Endothelial cell of umbilical vein (primary cell): ENCODE measurements around the gene UEVLD. TPM values are rescaled to one million over a fixed set of nuclear protein-coding genes. Genes with fewer than 3 reads are reported as not detected.

Source experiments
- BruUV-seq: library from RNA; stranded (reverse); fragments of 400-500 nt; replicated peaks from 2 replicates; lab custom pipeline; 2021; lab: Mats Ljungman, UMichigan
- CTCF ChIA-PET: fragments of 300-600, 350-600 bp; sonication (Branson Sonifier 250); formaldehyde crosslinking; loops from one replicate; lab custom pipeline; 2021; ENCODE audit warnings: antibody characterized with exemption, inconsistent platforms; lab: Charles Lee
- POLR2A ChIA-PET: fragments of 300-600, 350-600 bp; sonication (Branson Sonifier 250); formaldehyde crosslinking; loops from one replicate; lab custom pipeline; 2021; ENCODE audit warnings: antibody characterized with exemption, inconsistent platforms; lab: Charles Lee
- DNase-seq: peaks from one replicate; pipeline ENCODE4 v3.0.0-alpha.2; 2011; ENCODE audit warnings: low read depth, low spot score
- FAIRE-seq: peaks from 2 replicates; lab custom pipeline; 2011; peaks lifted over from hg19 to GRCh38; lab: Jason Lieb, UNC
- H2AFZ ChIP-seq: 2 replicates; pipeline ENCODE4 v1.6.0; 2012; ENCODE audit warnings: low read depth, low read length, control low read depth, inconsistent platforms
- H3K27ac ChIP-seq: 2 replicates; pipeline ENCODE4 v1.5.1; 2011; ENCODE audit warnings: low read depth, mild to moderate bottlenecking, control low read depth, low read length, moderate library complexity; ENCODE audit not compliant: insufficient read depth
- H3K27me3 ChIP-seq, 2 experiments: 2 replicates each; pipeline versions ENCODE4 v1.6.0 to v1.6.1; 2011; ENCODE audit warnings: low read length in 2 of 2, mixed read lengths in 1 of 2; ENCODE audit not compliant: control insufficient read depth in 2 of 2, insufficient read depth in 2 of 2
- H3K36me3 ChIP-seq, 2 experiments: 2 replicates in 1 of 2; 3 replicates in 1 of 2; pipeline ENCODE4 v1.5.1; 2011; ENCODE audit warnings: low read length in 2 of 2, mild to moderate bottlenecking in 1 of 2, moderate library complexity in 1 of 2; ENCODE audit not compliant: control insufficient read depth in 2 of 2, insufficient read depth in 2 of 2; ENCODE audit errors: extremely low read depth in 1 of 2
- H3K4me1 ChIP-seq: 3 replicates; pipeline ENCODE4 v1.5.1; 2011; ENCODE audit warnings: mild to moderate bottlenecking, low read length; ENCODE audit not compliant: control insufficient read depth, insufficient read depth; ENCODE audit errors: extremely low read depth
- H3K4me2 ChIP-seq: 2 replicates; pipeline ENCODE4 v1.6.1; 2011; ENCODE audit warnings: low read length, control low read depth, mixed read lengths; ENCODE audit not compliant: insufficient read depth
- H3K4me3 ChIP-seq, 3 experiments: fragments of 200-600 bp in 1 of 3; sonication (generic), shearing (Covaris generic) in 1 of 3; replicated peaks in 1 of 3; 2 replicates each; pipeline ENCODE4 v1.5.1; 2011 to 2016; ENCODE audit warnings: control low read depth in 3 of 3, low read length in 3 of 3, mild to moderate bottlenecking in 2 of 3, inconsistent platforms in 1 of 3, low read depth in 1 of 3, moderate library complexity in 1 of 3; ENCODE audit not compliant: insufficient read depth in 1 of 3
- H3K79me2 ChIP-seq: 2 replicates; pipeline ENCODE4 v1.6.0; 2012; ENCODE audit warnings: low read length, inconsistent platforms; ENCODE audit not compliant: control insufficient read depth, insufficient read depth
- H3K9ac ChIP-seq: replicated peaks from 2 replicates; pipeline ENCODE3; 2011; ENCODE audit warnings: low read length, control low read depth; ENCODE audit not compliant: insufficient read depth; ENCODE audit errors: extremely low read depth
- H3K9me1 ChIP-seq: replicated peaks from 3 replicates; pipeline ENCODE4 v1.6.0; 2011; ENCODE audit warnings: mild to moderate bottlenecking, low read length; ENCODE audit not compliant: control insufficient read depth, insufficient read depth; ENCODE audit errors: extremely low read depth
- H3K9me3 ChIP-seq: replicated peaks from 2 replicates; pipeline ENCODE4 v1.5.1; 2012; ENCODE audit warnings: low read length, inconsistent platforms; ENCODE audit not compliant: control insufficient read depth, insufficient read depth
- H4K20me1 ChIP-seq: replicated peaks from 2 replicates; pipeline ENCODE3; 2011; ENCODE audit warnings: mild to moderate bottlenecking, low read length; ENCODE audit not compliant: control insufficient read depth, insufficient read depth; ENCODE audit errors: extremely low read depth
- EZH2 ChIP-seq: IDR thresholded peaks from 2 replicates; pipeline ENCODE4 v1.6.1; 2012; ENCODE audit warnings: borderline replicate concordance, low read depth, mild to moderate bottlenecking, moderate library complexity, low read length, inconsistent platforms; ENCODE audit not compliant: severe bottlenecking
- FOS ChIP-seq: IDR thresholded peaks from 2 replicates; pipeline ENCODE4 v1.6.1; 2011; ENCODE audit warnings: mild to moderate bottlenecking, low read length, moderate library complexity, borderline replicate concordance; ENCODE audit not compliant: insufficient read depth
- GATA2 ChIP-seq: IDR thresholded peaks from 2 replicates; pipeline ENCODE4 v1.7.0; 2011; ENCODE audit warnings: low read depth, mild to moderate bottlenecking, moderate library complexity, mixed read lengths, low read length; ENCODE audit not compliant: insufficient read length, insufficient read depth
- JUN ChIP-seq: IDR thresholded peaks from 2 replicates; pipeline ENCODE4 v1.6.1; 2011; ENCODE audit warnings: borderline replicate concordance, low read depth; ENCODE audit not compliant: insufficient read length, insufficient read depth
- MYC ChIP-seq: IDR thresholded peaks from one replicate; pipeline ENCODE4 v1.6.1; 2011; ENCODE audit warnings: mild to moderate bottlenecking, low read depth, low read length
- POLR2A ChIP-seq: IDR thresholded peaks from 2 replicates; pipeline ENCODE4 v1.6.1; 2012; ENCODE audit warnings: low read depth, mild to moderate bottlenecking, control low read depth, low read length
- POLR2AphosphoS5 ChIP-seq: IDR thresholded peaks from 2 replicates; pipeline ENCODE4 v1.6.1; 2012; ENCODE audit warnings: low read depth, mild to moderate bottlenecking, control low read depth, low read length, moderate library complexity; ENCODE audit not compliant: insufficient read depth
- dilution Hi-C: fragments of 300-500 bp; cut with MboI; formaldehyde crosslinking; loops from one replicate; pipeline ENCODE4 v1.15.0; 2019; ENCODE audit warnings: low sequenced_read_pairs; ENCODE audit not compliant: extremely low pct_ligation_motif_present
- intact Hi-C: fragments of 100-400 bp; cut with micrococcal nuclease; formaldehyde crosslinking; loops from one replicate; pipeline ENCODE4 v1.10.0; 2022
- polyA plus RNA-seq, 4 experiments: library from polyadenylated mRNA; depleted of rRNA in 3 of 4; stranded (reverse) in 3 of 4; unstranded in 1 of 4; fragments of >200 nt; gene quantifications; 2 replicates each; pipeline versions ENCODE4 v1.2.1 to v1.2.3, GENCODE V29; 2011 to 2012; ENCODE audit warnings: missing spikeins in 1 of 4
- total RNA-seq: library from RNA; stranded (reverse); gene quantifications from 2 replicates; pipeline ENCODE4 v1.2.3, GENCODE V29; 2021
- TF ChIP-seq, protein P1 (sequence below), 2 donors: IDR thresholded peaks; 1 replicate in 1 of 2; 2 replicates in 1 of 2; pipeline ENCODE4 v1.5.1; 2011; ENCODE audit warnings: low read length in 2 of 2, mild to moderate bottlenecking in 2 of 2, moderate library complexity in 2 of 2, control low read depth in 1 of 2, inconsistent platforms in 1 of 2, low read depth in 1 of 2; ENCODE audit not compliant: insufficient read depth in 1 of 2; ENCODE audit errors: extremely low read depth in 1 of 2
- TF ChIP-seq, protein P2 (sequence below): IDR thresholded peaks from 2 replicates; pipeline ENCODE4 v1.6.1; 2011; ENCODE audit not compliant: insufficient read depth, insufficient read length

Gene UEVLD
- total and polyA plus RNA-seq, 2 donors (not counting 3 experiments of a cell fraction or from before 2014, with no cell fraction given), result 9.2 to 19.1 TPM

DNA sequence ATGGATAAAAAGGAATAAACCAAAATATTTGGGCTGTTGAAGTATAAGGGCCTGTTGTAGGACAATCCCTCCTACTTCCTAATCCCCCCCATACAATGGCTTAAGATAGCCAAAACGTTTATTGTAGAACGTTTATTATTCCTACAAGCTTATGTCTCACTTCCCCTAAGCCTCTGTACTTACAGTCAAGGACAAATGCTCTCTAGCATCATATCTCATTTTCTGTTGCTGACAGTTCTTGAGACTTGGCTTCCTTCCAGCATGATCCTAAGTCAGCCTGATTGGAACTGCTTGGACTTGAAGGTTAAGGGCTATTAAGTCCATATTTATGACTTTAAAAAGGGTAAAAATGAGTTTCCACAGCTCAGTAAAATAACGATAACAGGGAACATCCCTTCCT is 19.8 kb upstream of the UEVLD start:
- Histone ChIP-seq H3K4me3 (no peak overlapping the region), H3K9me3 (no peaks in the 10 kb centered on the region), H3K9ac (no peak overlapping the region), H3K79me2 (no peaks in the 10 kb centered on the region), H3K4me2 (no peak overlapping the region), H4K20me1 (no peaks in the 10 kb centered on the region), H2AFZ (no peak overlapping the region), H3K36me3 (peaks cover 0 to 6% of the 10 kb centered on the region in 2 experiments), H3K4me1 (peaks cover 6% of the 10 kb centered on the region), H3K9me1 (no peaks in the 10 kb centered on the region), H3K27me3 (no peaks in the 10 kb centered on the region), H3K27ac (no peak overlapping the region)
- dilution Hi-C loops (no loop called here), intact Hi-C loops (no loop called here)
- FAIRE-seq, result peak; percentile 28
- POLR2A ChIA-PET, result no interaction called here
- BruUV-seq, result no TSS peak
- CTCF ChIA-PET, result interaction anchor here (0.6 to 1.4 kb wide), 2 partner anchors 10 to 13 kb away, joined by 3 to 4 read pairs; no protein-coding TSS in a partner anchor
- TF ChIP-seq JUN (no peak), EZH2 (no peak), POLR2AphosphoS5 (no peak), MYC (no peak), POLR2A (no peak), GATA2 (no peak), FOS (no peak)
- TF ChIP-seq, protein P1, sequence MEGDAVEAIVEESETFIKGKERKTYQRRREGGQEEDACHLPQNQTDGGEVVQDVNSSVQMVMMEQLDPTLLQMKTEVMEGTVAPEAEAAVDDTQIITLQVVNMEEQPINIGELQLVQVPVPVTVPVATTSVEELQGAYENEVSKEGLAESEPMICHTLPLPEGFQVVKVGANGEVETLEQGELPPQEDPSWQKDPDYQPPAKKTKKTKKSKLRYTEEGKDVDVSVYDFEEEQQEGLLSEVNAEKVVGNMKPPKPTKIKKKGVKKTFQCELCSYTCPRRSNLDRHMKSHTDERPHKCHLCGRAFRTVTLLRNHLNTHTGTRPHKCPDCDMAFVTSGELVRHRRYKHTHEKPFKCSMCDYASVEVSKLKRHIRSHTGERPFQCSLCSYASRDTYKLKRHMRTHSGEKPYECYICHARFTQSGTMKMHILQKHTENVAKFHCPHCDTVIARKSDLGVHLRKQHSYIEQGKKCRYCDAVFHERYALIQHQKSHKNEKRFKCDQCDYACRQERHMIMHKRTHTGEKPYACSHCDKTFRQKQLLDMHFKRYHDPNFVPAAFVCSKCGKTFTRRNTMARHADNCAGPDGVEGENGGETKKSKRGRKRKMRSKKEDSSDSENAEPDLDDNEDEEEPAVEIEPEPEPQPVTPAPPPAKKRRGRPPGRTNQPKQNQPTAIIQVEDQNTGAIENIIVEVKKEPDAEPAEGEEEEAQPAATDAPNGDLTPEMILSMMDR (IDR thresholded peaks at IDR 0.05; ENCODE audit: extremely low read depth in 1 of 2, insufficient read depth in 1 of 2, low read depth in 1 of 2, low read length in 2 of 2), result no peak
- TF ChIP-seq, protein P2, sequence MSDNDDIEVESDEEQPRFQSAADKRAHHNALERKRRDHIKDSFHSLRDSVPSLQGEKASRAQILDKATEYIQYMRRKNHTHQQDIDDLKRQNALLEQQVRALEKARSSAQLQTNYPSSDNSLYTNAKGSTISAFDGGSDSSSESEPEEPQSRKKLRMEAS, result no peak
- DNase-seq, result peak; percentile 56
